HG02642 (cell line): ENCODE results near the gene SRRD.
"Not testable (repeated sequence)": the region's sequence is repeated elsewhere in the genome, so short reads cannot be mapped to it uniquely, and the experiment has no call there.

ENCODE experiments used
- ATAC-seq: cut with Tn5 transposase; IDR thresholded peaks from one replicate; pipeline ENCODE4 v1.9.1; 2021; ENCODE audit warnings: mild to moderate bottlenecking; ENCODE audit not compliant: unreplicated experiment, poor library complexity

The SRRD gene, protein sequence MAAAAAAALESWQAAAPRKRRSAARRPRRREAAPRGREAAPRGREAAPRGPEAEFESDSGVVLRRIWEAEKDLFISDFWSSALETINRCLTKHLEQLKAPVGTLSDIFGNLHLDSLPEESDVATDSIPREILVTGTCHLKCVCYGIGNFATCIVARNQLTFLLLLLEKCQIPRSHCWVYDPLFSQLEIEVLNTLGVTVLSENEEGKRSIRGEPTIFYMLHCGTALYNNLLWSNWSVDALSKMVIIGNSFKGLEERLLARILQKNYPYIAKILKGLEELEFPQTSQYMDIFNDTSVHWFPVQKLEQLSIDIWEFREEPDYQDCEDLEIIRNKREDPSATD

DNA sequence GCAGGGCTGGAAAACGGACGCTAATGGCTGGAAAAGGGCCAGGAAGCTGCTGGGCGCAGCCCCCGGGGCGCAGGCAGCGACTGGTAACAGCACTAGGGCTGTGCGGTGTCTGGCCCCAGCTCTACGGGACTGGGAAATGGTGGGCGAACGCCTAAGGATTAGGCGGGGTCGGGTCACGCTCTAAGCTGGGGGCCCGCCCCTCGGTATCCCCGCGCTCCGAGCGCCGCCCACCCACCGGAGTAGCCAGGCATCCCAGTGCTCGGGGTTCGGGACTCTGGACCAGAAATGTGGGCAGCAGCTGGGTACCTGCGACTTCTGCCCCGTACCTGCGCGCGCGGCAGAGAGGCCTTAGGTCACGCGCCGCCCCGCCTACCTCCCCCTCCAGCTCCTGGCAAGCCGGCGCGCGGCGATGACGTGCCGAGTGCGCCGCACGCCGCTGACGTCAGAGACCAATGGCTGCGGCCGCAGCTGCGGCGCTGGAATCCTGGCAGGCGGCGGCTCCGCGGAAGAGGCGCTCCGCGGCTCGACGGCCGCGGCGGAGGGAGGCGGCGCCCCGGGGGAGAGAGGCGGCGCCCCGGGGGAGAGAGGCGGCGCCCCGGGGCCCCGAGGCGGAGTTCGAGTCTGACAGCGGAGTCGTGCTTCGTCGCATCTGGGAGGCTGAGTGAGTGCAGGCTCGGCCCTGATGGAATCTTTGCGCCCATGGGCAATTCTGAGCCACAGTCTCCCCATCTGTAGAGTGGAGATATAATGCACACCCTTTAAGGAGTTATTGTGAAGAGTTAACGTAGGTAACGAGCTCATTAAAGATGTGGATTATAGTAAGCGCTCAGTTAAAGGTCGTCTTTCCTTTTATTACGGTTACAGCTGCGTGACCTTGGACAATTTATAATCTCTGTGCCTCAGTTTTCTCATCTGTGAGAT lies at the start of gene SRRD, which contains the start of gene HPS4:
SRRD (plus strand) TSS at position 439 of the 921 bp plus-strand sequence; CDS start at position 453, 14 bp downstream.
HPS4 (minus strand) TSS at position 345 of the 921 bp plus-strand sequence. CDS start 2,021 bp downstream, outside the sequence.
- ATAC-seq: peak; percentile 77

DNA sequence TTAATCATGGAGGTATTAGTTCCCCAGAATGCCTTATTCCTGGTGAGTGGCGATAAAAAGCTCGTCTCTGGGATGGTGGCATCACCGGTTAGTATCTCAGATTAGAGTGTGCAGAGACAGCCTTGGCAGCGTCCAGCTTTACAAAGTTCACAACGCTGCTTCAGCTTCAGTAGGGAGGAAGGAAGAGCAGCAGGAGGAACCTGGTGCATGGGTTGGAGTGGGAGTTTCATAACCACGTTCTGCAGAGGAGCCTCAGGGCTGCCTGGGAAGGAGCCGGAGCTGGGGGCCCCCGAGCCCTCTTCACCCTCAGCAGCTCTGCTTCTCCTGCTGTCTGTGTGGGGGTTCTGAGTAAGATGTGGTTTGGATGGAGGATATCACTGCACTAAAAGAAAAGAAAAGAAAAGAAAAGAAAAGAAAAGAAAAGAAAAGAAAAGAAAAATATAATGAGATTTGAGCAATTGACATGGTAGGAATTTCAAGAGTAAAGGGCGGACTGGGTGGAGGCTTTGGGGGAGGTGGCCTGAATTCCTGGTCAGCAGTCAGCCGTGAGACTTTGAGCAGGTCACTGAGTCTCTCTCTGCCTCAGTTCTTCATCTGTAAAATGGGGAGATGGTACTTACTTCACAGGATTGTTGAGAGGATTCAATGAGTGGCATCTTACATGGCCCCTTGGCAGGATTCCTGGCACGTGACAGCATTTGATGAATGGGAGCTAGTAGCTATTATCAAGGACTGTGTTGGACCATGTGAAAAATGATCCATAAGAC lies 48.2 kb upstream of the SRRD start:
- no peak for ATAC-seq

DNA sequence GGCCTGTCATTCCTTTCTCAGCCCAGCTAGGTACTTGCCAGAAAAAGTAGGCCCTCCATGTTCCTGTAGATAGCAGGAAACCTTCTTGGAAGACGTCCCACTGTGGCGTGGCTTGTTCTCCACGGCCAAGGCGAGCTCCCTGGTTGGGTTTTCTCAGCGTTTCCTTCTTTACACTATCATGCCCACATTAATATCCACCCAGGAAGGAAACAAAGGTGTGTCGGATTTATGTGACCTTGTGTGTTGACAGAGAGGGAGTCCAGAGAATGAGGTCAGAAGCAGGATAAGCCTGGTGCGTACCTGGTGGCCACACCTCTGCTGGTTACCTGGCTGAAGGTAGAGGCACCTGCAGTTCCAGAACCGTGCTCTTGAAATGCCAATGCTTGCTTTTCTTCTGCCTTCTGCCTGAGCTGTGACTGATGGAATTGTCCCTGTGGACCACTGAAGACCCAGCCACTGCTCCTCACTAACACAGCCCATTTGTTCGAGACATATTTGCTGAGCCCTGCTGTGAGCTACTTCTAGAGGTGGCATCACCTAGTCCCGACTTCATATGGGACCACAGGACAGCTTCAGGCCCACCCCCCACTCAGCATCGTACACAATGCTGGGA lies 46.7 kb upstream of the SRRD start:
- no peak for ATAC-seq

DNA sequence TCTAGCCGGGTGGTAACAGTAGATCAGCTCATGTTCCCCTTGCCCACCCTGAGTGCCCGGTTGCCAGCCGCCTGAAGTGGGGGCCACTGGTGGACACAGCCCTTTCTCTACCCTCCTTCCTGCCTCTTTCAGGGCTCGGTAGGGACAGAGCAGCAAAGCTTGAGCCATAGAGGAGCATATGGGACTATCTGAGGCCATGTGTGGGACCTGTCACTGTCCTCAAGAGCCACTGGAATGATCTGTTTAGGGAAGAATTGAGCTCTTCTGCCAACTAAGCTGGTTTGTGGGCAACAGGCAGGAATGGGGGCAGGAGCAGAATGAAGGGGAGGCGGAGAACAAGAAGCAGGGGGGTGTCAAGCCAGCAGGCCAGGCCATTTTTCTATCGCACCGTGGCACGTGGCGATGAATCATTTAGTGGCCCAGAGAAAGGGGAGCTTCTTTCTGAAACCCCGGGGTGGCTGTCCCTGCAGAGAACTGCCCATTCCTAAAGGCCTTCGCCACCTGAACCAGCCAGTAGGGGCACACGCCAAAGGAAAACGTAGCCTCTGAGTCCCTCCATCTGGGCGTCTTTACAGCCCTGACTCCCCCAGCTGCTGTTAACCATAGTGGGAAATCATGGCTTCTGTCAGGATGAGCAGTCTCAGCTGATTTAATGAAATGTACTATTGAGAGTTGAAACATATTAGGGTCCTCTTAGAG lies 45.8 kb upstream of the SRRD start:
- ATAC-seq: no peak

DNA sequence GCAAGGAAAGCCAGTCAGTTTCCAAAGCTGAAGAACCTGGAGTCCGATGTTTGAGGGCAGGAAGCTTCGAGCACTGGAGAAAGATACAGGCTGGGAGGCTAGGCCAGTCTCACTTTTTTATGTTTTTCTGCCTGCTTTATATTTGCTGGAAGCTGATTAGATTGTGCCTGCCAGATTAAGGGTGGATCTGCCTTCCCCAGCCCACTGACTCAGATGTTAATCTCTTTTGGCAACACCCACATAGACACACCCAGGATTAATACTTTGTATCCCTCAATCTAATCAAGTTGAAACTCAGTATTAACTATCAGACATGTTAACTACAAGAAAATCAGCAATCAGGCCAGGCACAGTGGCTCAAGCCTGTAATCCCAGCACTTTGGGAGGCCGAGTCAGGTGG lies 44.9 kb upstream of the SRRD start:
- ATAC-seq: not testable (repeated sequence)

DNA sequence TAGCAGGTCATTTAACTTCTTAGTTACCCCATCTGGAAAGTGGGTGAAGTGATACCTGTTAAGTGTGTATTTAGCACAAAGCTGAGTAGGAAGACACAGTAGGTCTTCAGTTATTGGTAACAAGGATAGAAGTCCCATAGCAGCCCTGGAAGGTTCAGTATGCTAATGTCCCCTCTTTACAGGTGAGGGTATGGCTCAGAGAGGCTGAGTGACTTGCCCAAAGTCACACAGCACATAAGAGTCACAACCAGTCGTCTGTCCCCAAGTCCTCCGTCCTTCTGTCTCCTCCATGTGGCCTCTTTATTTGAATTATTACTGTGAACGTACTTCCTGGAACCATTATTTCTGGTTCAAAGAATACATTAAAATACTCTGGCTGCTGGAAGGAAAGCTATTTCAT lies 44.1 kb upstream of the SRRD start:
- no peak for ATAC-seq

DNA sequence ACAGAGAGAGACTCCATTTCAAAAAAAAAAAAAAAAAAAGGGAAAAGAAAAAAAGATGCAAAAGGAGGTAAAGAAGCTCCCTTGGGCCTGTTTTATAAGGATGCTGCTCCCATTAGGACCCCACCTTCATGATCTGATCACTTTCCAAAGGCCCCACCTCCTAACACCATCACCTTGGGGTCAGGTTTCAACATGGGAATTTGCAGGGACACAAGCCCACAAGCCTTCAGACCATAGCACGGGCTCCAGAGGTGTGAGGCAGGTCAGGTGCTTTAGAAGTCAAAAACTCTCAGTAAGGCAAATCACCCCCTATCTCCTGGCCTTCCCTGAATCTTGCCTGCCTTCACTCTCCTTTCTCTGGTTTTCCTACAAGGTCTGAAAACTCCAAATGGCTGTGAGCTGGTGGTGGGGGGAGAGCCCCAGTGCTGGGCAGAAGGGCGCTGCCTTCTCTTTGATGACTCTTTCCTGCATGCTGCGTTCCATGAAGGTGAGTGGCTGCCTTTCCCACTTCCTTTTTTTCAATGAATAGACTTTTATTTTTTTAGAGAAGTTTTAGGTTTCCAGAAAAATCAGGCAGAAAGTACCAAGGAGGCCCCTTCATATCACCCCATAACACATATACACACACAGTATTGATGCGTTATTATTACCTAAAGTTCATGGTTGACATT lies 41.5 kb upstream of the SRRD start:
- no peak for ATAC-seq

DNA sequence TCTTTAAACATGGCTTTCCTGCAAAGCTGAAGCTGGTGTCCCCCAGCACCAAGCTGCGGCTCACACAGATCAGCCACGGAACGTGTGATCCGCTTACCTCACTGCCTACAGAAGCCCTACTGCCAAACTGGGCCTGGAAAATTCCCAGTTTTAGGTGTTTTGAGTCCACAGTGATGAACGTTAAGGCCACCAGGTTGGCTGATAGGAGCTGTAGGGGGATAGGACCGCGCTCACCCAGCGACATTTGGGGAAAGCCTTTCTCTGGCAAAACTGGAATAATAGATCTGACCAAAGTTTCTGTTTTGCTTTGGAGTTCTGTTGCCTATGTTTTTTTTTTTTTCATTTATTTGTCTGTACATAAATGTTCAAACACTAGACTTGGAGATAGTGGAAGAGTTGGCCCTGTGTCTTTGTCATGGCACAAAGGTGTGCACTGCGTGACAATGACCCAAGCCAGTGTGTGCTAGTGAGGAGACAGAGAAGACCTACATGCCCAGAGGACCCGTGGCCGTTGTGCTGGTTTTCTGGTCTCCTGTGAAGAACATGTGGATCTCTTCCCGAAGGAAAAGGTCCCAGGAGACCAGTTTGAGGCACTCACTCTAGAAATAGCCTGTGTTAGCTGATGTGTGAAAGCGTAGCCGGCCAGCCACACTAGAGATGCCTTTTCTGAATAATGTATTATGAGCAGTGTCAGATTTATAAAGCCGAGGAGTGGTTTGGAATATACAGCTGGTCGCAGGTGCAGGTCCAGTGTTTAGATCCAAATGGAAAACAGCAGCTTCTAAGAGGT lies 39.6 kb upstream of the SRRD start:
- no peak for ATAC-seq

DNA sequence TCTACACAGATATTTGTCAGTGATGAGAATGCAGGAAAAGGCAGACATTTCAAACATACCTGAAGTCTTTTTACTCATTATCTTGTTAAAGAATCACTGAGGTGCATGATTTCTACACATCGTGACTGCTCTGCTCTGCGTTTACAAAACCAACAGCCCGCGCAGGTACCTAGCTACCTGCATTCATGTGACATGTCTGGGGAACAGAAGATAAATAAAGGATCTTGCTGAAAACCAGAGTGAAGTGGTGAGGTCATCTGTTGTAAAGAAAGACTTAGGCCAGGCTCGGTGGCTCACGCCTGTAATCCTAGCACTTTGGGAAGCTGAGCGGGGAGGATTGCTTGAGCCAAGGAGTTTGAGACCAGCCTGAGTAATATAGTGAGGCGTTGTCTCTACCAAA lies 38.9 kb upstream of the SRRD start:
- no peak for ATAC-seq

DNA sequence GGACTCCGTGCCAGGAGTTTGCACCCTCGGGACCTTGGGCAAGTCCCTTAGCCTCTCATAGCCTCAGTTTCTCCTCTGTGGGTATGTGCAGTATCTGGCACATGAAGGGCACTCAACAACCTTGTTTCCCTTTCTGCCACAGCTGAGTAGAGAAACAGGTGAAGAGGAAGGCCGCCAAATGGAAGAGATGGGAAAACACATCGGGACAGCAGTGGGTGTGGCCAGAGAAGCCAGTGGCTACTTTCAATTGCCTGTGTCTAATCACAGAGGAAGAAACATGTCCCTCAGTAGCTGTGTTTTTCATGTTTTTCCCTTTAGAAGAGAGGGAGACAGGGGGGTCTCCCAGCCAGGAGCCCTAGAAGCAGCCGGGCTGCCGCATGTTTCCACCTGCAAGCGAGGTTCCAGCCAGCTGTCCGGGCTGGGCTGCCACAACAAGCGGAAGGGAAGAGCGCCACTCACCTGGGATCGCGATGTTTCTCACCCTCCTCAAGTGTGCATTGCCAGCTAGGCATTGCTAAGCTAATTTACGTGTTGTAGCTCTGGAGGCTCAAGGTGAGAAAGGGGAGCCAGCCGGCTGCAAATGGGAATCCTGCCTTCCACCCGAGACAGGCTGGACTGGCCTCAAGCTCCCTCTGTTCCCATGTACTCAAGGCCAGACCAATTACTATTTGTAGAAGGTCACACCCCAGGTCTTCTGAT lies 38.0 kb upstream of the SRRD start:
- no peak for ATAC-seq

DNA sequence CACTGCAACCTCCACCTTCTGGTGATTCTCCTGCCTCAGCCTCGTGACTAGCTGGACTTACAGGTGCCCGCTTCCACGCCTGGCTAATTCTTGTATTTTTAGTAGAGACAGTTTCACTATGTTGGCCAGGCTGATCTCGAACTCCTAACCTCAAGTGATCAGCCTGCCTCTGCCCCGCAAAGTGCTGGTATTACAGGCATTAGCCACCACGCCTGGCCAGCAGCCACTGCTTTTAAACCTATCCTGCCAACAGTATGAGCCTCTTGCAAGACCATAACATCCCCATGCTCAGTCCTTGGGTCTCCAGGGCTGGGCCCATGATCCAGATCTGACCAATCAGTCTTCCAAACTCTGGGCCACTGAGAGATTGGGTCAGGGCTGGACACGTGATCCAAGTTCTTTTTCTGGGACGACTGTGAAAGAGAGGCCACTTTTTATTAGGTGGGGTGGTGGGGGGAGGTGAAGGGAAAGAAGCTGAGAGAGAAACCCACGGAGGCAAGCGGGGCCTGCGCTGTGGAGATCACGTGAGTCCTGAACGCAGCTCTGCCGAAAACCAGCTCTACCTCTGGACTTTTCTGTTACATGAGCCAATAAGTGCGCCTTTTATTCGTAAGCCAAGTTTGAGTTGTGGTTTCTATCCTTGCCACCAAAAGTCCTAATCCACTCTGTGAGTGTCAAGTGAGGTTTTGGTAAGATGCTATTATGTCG lies 36.7 kb upstream of the SRRD start:
- ATAC-seq: no peak

DNA sequence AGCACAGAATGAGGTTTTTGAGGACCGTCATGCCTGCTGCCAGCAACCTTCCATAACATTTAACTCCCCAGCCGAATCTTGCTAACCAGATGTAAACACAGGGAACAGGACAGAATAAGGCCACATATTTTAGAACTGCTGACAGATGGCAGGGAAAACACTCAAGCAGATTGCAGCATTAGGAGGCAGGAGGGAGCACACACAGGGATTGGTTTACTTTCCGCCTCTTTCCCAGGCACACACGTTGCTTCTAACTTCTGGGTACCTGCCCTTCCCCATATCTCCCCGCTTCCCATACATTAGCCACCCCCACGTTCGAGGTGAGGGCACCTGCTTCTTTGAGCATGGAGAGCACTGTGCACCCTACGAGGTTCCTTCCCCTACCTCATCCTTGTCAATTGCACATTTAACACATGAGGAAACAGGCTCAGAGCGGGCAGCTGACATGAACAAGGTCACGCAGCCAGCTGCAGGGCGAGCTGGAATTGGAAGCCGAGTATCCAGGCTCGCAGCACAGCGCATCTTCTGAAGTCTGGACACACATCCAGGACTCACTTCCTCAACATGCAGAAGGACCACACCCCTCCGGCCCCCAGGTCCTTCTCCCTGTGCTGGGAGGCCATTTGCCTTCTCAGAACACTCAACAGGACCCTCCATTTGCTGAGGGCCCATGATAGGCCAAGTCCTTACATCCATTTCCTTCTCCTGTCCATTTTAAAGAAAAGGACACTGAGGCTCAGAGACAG lies 35.9 kb upstream of the SRRD start:
- ATAC-seq: no peak

DNA sequence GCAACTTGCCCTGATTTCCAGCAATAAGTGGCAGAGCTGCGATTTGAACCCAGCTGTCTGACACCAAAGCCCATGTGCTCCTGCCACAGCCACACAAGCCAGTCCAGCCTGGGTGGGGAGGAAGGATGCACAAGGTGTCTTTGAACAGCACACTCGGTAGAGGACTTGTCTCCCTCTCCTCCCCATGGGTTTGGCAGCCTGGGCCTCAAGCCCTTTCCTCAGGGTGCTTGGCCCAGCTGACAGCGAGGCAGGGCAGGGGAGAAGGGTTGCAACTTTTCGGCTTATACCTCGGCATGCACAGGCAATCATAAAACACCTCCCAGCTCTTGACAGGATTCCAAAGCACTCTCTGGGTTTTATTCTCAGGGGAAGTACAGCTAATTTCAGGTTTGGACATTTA lies 35.3 kb upstream of the SRRD start:
- no peak for ATAC-seq

DNA sequence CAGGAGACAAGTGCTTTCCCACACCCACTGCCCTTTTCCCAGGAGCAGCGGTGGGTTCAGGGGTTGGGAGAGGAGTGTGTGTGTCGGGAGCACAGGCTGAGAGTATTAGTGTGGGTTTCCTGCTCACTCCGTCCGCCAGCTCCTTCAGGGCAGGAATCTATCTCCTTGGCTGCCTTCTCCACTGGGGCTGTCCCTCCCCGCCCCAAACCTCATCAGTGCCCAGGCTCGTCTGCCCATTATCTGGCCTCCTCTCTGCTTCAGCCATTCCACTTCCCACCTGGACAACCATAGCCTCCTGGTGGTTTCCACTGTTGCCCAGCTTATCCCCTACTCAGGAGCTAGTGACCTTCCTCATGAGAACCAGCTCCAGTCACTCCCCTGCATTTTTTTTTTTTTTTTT lies 34.7 kb upstream of the SRRD start:
- no peak for ATAC-seq

DNA sequence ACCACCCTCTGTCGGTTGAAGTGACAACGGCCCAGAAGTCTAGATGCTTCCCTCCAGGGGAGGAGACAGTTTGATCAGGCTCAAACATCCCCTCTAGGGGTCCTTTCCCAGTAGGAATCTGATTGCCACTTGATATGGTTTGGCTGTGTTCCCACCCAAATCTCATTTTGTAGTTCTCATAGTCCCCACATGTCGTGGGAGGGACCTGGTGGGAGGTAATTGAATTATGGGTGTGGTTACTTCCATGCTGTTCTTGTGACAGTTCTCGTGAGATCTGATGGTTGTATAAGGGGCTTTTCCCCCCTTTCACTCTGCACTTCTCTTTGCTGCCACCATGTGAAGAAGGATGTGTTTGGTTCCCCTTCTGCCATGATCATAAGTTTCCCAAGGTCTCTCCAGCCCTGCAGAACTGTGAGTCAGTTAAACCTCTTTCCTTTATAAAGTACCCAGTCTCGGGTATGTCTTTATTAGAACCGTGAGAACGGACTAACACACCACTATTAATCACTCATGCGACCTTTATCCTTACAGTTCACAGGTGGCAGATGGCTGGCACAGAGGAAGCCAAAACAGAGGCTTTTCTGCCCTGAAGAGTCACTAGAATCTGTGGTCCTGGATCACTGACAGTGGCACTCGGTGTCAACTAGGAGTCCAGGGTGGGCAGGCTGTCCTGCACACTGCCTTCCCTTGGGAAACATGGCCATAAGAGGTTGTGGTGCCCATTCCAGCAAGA lies 33.1 kb upstream of the SRRD start:
- no peak for ATAC-seq
